ENCODE results near the gene PRDM8.

PRDM8 gene

DNA sequence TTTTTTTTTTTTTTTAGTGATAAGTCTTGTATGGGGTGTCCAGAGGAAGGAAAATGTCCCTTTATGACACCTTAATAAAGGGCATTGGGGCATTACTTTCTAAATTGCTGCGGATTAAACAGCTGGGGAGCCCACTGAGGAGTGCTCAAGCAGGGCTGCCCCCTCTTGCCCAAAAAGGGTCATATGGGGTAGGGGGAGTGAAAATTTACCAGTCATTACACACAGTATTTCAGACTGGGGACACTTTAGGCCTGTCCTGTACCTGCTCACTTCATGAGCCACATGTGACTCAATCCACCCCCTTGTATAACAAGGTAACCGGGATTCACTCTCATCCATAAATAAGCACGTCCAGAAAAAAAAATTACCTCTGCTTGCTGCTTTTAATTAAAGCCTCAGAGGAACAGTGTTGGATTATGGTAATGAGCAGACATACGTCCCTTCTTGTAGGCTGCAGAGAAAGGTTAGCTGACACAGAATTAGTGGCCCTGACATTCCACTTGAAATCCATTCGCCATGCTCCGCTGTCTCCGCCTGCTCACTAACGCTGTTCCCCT, 1.8 kb downstream of the PRDM8 start:
- ChIA-PET POLR2A (no interaction called here), CTCF (interaction anchor here (1.4 to 2.2 kb wide), 3 partner anchors 9 to 14 kb away, joined by 4 to 20 read pairs (median 5); no protein-coding TSS in a partner anchor)
- DNase-seq (ENCODE audit: extremely low spot score): no peak
- TF ChIP-seq, protein P1, sequence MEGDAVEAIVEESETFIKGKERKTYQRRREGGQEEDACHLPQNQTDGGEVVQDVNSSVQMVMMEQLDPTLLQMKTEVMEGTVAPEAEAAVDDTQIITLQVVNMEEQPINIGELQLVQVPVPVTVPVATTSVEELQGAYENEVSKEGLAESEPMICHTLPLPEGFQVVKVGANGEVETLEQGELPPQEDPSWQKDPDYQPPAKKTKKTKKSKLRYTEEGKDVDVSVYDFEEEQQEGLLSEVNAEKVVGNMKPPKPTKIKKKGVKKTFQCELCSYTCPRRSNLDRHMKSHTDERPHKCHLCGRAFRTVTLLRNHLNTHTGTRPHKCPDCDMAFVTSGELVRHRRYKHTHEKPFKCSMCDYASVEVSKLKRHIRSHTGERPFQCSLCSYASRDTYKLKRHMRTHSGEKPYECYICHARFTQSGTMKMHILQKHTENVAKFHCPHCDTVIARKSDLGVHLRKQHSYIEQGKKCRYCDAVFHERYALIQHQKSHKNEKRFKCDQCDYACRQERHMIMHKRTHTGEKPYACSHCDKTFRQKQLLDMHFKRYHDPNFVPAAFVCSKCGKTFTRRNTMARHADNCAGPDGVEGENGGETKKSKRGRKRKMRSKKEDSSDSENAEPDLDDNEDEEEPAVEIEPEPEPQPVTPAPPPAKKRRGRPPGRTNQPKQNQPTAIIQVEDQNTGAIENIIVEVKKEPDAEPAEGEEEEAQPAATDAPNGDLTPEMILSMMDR (IDR thresholded peaks at IDR 0.05; ENCODE audit: control extremely low read depth, extremely low read depth, low read depth, missing control alignments): no peak

DNA sequence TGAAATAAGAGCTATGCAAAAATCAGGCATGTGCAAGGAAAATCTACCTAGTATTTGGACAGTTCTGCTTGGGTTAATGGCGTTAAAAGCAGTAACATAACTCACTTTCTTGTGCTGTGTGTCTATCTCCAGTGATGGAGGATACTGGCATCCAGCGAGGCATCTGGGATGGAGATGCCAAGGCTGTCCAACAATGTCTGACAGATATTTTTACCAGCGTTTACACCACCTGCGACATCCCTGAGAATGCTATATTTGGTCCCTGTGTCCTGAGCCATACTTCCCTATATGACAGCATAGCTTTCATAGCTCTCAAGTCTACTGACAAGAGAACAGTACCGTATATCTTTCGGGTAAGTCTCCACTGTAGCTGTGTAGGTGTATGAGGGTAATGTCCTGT, 2.6 kb downstream of the PRDM8 start:
- ChIA-PET POLR2A (no interaction called here), CTCF (interaction anchor here (1.0 to 2.2 kb wide), 4 partner anchors 9 to 15 kb away, joined by 3 to 20 read pairs (median 6); no protein-coding TSS in a partner anchor)

DNA sequence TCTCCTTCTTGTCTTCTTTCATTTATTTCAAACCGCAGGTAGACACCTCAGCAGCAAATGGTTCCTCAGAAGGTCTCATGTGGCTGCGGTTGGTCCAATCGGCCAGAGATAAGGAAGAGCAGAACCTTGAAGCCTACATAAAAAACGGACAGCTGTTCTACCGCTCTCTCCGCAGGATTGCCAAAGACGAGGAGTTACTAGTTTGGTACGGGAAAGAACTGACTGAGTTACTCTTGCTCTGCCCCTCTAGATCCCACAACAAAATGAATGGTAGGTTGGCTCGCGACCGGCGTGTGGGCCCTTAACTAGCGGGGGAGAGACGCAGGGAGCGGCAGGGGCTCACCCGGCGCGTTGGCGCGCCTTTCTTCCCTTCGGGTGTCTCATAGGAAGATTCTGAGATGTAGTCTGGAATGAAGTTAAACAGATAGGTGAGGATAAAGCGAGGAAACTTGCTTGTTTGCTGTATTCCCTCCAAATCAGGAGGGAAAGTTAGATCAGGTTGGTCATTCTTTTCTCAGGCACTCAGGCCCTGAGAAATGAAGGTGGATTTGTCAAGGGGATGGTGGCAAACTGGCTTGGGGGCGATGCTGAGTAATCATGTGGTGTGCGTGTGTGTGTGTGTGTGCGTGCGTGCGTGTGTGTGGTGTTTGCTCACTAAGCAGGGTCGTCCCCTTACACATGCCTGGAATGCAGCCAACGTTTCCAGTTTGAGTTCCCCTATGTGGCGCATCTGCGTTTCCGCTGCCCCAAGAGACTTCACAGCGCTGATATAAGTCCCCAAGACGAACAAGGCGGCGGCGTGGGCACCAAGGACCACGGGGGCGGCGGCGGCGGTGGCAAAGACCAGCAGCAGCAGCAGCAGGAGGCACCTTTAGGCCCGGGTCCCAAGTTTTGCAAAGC, 4.2 kb downstream of the PRDM8 start:
- CTCF ChIA-PET: interaction anchor here (0.7 to 2.3 kb wide), 24 partner anchors 10 to 851 kb away, joined by 3 to 30 read pairs (median 4); no protein-coding TSS in a partner anchor
- DNase-seq (ENCODE audit: extremely low spot score): no peak
- POLR2A ChIA-PET: no interaction called here
- TF ChIP-seq, protein P1 (IDR thresholded peaks at IDR 0.05; ENCODE audit: control extremely low read depth, extremely low read depth, low read depth, missing control alignments): no peak

More for the DNA sequence above, 2.6 kb downstream of the PRDM8 start:
- TF ChIP-seq, protein P1 (IDR thresholded peaks at IDR 0.05; ENCODE audit: control extremely low read depth, extremely low read depth, low read depth, missing control alignments): no peak
- DNase-seq (ENCODE audit: extremely low spot score): no peak

DNA sequence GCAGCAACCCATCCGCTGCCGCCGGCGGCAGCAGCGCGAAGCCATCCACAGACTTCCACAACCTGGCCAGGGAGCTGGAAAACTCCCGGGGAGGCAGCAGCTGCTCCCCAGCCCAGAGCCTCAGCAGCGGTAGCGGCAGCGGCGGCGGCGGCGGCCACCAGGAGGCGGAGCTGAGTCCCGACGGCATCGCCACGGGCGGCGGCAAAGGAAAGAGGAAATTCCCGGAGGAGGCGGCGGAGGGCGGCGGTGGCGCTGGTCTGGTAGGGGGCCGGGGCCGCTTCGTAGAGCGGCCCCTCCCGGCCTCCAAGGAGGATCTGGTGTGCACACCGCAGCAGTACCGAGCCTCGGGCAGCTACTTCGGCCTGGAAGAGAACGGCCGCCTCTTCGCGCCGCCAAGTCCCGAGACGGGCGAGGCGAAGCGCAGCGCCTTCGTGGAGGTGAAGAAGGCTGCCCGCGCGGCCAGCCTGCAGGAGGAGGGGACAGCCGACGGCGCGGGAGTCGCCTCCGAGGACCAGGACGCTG, 4.9 kb downstream of the PRDM8 start:
- DNase-seq (ENCODE audit: extremely low spot score): peak; percentile 81
- TF ChIP-seq, protein P1 (IDR thresholded peaks at IDR 0.05; ENCODE audit: control extremely low read depth, extremely low read depth, low read depth, missing control alignments): peak; percentile 94
- ChIA-PET POLR2A (no interaction called here), CTCF (interaction anchor here (0.7 to 2.3 kb wide), 25 partner anchors 11 to 1251 kb away, joined by 3 to 30 read pairs (median 4); no protein-coding TSS in a partner anchor)

DNA sequence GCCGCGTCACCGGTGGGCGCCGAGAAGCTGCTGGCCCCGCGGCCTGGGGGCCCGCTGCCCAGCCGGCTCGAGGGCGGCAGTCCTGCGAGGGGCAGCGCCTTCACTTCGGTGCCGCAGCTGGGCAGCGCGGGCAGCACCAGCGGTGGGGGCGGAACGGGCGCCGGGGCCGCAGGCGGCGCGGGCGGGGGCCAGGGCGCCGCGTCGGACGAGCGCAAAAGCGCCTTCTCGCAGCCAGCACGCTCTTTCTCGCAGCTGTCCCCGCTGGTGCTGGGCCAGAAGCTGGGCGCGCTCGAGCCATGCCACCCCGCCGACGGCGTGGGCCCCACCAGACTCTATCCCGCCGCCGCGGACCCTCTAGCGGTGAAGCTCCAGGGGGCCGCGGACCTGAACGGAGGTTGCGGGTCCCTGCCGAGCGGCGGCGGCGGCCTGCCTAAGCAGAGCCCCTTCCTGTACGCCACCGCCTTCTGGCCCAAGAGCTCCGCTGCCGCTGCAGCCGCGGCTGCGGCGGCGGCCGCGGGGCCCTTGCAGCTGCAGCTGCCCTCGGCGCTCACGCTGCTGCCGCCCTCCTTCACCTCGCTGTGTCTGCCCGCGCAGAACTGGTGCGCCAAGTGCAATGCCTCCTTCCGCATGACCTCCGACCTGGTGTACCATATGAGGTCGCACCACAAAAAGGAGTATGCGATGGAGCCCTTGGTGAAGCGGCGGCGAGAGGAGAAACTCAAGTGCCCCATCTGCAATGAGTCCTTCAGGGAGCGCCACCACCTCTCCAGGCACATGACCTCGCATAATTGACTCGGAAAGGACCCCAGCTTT, 5.6 kb downstream of the PRDM8 start:
- POLR2A ChIA-PET: no interaction called here

More for the DNA sequence above, 5.6 kb downstream of the PRDM8 start:
- peak; percentile 45 for DNase-seq (ENCODE audit: extremely low spot score)
- TF ChIP-seq, protein P1 (IDR thresholded peaks at IDR 0.05; ENCODE audit: control extremely low read depth, extremely low read depth, low read depth, missing control alignments): no peak
- CTCF ChIA-PET: interaction anchor here (0.8 to 2.3 kb wide), 23 partner anchors 10 to 1252 kb away, joined by 3 to 30 read pairs (median 4); no protein-coding TSS in a partner anchor

All from GM10248 (cell line).